ENCODE measurements around the gene ADRA2C. TPM values are rescaled to one million over a fixed set of nuclear protein-coding genes. Genes with fewer than 3 reads are reported as not detected.

Gene ADRA2C
- total and polyA plus RNA-seq, 2 of the 13 experiments (the other 11 are each of a cell fraction or from before 2014, with no cell fraction given), result 15.4 to 69.7 TPM

DNA sequence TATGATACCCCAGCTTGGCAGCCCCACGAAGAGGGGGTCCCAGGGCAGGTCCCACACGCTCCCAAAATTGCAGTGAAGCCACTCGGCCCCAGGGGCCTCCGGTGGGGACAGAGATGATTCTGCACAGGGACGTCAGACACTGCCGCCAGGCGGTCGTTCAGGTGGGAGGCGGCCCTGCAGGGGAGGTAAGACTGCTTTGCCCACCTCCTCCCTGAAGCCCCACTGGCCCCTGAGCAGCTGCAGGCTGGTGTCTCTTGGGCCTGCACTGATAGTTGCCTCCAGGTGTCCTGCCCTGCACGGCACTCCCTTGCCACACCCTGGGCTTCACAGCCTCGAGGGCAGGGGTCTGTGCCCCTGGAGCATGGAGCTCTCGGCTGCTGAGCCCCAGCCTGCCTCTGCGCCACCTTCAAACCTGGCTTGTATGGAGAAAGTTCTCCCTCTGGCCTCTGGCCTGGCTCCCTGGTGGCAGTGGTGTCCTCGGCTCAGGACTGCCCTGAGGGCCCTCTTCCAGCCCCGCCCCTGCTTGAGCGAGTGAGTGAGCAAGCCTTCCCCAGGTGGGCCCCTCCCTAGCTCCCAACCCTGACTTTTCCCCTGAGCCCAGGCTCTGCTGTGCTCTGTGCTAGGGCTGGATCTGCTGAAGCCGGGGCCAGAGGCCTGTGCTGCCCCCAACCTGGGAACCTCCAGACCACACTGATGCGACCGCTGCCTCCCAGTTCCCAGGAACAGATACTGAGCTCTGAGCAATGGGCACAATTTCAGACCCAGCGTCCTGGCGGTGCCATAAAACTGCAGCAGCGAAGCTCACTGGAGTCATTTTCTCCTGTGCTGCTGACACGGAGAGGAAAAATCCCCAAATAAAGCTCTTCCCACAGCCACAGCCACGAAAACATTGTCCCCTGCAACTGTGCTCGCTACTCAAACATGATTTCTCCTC, 16.1 kb downstream of the ADRA2C start (continued):
- TF ChIP-seq, protein P1, sequence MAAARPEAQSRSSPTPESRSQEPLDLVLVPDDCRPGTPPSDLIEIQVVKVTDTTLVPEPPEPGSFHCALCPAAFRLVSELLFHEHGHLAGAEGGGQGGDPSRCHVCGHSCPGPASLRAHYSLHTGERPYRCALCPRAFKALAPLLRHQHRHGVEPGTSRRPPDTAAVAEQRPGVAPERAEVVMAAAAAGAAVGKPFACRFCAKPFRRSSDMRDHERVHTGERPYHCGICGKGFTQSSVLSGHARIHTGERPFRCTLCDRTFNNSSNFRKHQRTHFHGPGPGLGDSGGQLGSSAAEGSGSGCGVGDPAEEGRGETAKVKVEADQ (CRISPR knock-in tag; IDR thresholded peaks at IDR 0.05; ENCODE audit: borderline replicate concordance), result no peak
- TF ChIP-seq SKI (IDR thresholded peaks at IDR 0.05; ENCODE audit: partially characterized antibody) (no peak), ZFAT (CRISPR knock-in tag; conservative IDR thresholded peaks at IDR 0.05) (no peak), IRF9 (CRISPR knock-in tag; IDR thresholded peaks at IDR 0.05; ENCODE audit: borderline replicate concordance) (no peak), SNAI1 (CRISPR knock-in tag; IDR thresholded peaks at IDR 0.05; ENCODE audit: borderline replicate concordance) (no peak), ZNF550 (CRISPR knock-in tag; IDR thresholded peaks at IDR 0.05; ENCODE audit: borderline replicate concordance) (no peak), NKX3-1 (CRISPR knock-in tag; IDR thresholded peaks at IDR 0.05) (no peak), ZNF543 (CRISPR knock-in tag; IDR thresholded peaks at IDR 0.05) (no peak), KAT8 (CRISPR knock-in tag; IDR thresholded peaks at IDR 0.05) (0 out of 2 replicates have a peak, but pooled peaks have one; percentile 19), IKZF5 (CRISPR knock-in tag; IDR thresholded peaks at IDR 0.05) (no peak), SUZ12 (IDR thresholded peaks at IDR 0.05; ENCODE audit: low read depth, low read length) (no peak), ATF7 (IDR thresholded peaks at IDR 0.05) (no peak), ATF7 (CRISPR knock-in tag; IDR thresholded peaks at IDR 0.05) (no peak)
- TF ChIP-seq, protein P2, sequence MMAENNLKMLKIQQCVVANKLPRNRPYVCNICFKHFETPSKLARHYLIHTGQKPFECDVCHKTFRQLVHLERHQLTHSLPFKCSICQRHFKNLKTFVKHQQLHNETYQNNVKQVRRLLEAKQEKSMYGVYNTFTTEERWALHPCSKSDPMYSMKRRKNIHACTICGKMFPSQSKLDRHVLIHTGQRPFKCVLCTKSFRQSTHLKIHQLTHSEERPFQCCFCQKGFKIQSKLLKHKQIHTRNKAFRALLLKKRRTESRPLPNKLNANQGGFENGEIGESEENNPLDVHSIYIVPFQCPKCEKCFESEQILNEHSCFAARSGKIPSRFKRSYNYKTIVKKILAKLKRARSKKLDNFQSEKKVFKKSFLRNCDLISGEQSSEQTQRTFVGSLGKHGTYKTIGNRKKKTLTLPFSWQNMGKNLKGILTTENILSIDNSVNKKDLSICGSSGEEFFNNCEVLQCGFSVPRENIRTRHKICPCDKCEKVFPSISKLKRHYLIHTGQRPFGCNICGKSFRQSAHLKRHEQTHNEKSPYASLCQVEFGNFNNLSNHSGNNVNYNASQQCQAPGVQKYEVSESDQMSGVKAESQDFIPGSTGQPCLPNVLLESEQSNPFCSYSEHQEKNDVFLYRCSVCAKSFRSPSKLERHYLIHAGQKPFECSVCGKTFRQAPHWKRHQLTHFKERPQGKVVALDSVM (CRISPR knock-in tag; IDR thresholded peaks at IDR 0.05), result no peak
- TF ChIP-seq, protein P3, sequence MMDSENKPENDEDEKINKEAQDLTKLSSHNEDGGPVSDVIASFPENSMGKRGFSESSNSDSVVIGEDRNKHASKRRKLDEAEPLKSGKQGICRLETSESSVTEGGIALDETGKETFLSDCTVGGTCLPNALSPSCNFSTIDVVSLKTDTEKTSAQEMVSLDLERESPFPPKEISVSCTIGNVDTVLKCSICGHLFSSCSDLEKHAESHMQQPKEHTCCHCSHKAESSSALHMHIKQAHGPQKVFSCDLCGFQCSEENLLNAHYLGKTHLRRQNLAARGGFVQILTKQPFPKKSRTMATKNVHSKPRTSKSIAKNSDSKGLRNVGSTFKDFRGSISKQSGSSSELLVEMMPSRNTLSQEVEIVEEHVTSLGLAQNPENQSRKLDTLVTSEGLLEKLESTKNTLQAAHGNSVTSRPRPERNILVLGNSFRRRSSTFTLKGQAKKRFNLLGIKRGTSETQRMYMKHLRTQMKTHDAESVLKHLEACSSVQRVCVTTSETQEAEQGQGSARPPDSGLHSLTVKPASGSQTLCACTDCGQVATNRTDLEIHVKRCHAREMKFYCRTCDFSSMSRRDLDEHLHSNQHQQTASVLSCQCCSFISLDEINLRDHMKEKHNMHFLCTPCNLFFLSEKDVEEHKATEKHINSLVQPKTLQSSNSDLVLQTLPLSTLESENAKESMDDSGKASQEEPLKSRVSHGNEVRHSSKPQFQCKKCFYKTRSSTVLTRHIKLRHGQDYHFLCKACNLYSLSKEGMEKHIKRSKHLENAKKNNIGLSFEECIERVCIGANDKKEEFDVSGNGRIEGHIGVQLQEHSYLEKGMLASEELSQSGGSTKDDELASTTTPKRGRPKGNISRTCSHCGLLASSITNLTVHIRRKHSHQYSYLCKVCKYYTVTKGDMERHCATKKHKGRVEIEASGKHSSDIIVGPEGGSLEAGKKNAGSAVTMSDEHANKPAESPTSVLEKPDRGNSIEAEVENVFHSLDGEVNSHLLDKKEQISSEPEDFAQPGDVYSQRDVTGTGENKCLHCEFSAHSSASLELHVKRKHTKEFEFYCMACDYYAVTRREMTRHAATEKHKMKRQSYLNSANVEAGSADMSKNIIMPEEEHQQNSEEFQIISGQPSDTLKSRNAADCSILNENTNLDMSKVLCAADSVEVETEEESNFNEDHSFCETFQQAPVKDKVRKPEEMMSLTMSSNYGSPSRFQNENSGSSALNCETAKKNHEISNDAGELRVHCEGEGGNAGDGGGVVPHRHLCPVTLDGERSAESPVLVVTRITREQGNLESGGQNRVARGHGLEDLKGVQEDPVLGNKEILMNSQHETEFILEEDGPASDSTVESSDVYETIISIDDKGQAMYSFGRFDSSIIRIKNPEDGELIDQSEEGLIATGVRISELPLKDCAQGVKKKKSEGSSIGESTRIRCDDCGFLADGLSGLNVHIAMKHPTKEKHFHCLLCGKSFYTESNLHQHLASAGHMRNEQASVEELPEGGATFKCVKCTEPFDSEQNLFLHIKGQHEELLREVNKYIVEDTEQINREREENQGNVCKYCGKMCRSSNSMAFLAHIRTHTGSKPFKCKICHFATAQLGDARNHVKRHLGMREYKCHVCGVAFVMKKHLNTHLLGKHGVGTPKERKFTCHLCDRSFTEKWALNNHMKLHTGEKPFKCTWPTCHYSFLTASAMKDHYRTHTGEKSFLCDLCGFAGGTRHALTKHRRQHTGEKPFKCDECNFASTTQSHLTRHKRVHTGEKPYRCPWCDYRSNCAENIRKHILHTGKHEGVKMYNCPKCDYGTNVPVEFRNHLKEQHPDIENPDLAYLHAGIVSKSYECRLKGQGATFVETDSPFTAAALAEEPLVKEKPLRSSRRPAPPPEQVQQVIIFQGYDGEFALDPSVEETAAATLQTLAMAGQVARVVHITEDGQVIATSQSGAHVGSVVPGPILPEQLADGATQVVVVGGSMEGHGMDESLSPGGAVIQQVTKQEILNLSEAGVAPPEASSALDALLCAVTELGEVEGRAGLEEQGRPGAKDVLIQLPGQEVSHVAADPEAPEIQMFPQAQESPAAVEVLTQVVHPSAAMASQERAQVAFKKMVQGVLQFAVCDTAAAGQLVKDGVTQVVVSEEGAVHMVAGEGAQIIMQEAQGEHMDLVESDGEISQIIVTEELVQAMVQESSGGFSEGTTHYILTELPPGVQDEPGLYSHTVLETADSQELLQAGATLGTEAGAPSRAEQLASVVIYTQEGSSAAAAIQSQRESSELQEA (CRISPR knock-in tag; IDR thresholded peaks at IDR 0.05; ENCODE audit: not compliant biosample characterization), result no peak

Measured in HepG2 (cell line).